Endodermal cell (in vitro differentiated cells): ENCODE measurements around the gene OTP. TPM values are rescaled to one million over a fixed set of nuclear protein-coding genes. Genes with fewer than 3 reads are reported as not detected.

ENCODE experiments used
- DNase-seq: peaks from one replicate; pipeline ENCODE4 v3.0.0-alpha.2; 2017
- H3K27ac ChIP-seq: 2 replicates; pipeline ENCODE4 v1.5.1; 2013; ENCODE audit warnings: mild to moderate bottlenecking, low read depth, low read length, moderate library complexity
- H3K27me3 ChIP-seq: 2 replicates; pipeline ENCODE4 v1.6.1; 2013; ENCODE audit warnings: mild to moderate bottlenecking, low read length, moderate library complexity; ENCODE audit not compliant: insufficient read depth, control insufficient read depth, poor library complexity, severe bottlenecking
- H3K36me3 ChIP-seq: 2 replicates; pipeline ENCODE4 v1.7.0; 2013; ENCODE audit warnings: mild to moderate bottlenecking, low read length, moderate library complexity; ENCODE audit not compliant: control insufficient read depth, insufficient read depth
- H3K4me1 ChIP-seq: one replicate; pipeline ENCODE4 v1.7.0; 2013; ENCODE audit warnings: low read length; ENCODE audit not compliant: control insufficient read depth, insufficient read depth
- H3K4me3 ChIP-seq: 2 replicates; pipeline ENCODE4 v1.5.1; 2013; ENCODE audit warnings: mild to moderate bottlenecking, low read length, moderate library complexity
- H3K9ac ChIP-seq: 2 replicates; pipeline ENCODE4 v1.6.1; 2013; ENCODE audit warnings: mild to moderate bottlenecking, low read length, moderate library complexity; ENCODE audit not compliant: poor library complexity, severe bottlenecking; ENCODE audit errors: extremely low read depth
- H3K9me3 ChIP-seq: 2 replicates; pipeline ENCODE4 v1.6.1; 2013; ENCODE audit warnings: mild to moderate bottlenecking, low read length, moderate library complexity; ENCODE audit not compliant: control insufficient read depth
- H3K27ac Mint-ChIP-seq: 2 replicates; pipeline ENCODE4 v1.8.0; 2020; ENCODE audit warnings: mixed read lengths
- H3K27me3 Mint-ChIP-seq: 2 replicates; pipeline ENCODE4 v1.8.0; 2021; ENCODE audit warnings: mild to moderate bottlenecking, mixed read lengths; ENCODE audit not compliant: insufficient read depth
- H3K36me3 Mint-ChIP-seq: 2 replicates; pipeline ENCODE4 v1.8.0; 2020; ENCODE audit warnings: low read depth, mixed read lengths
- H3K4me1 Mint-ChIP-seq: 2 replicates; pipeline ENCODE4 v1.8.0; 2020; ENCODE audit warnings: mixed read lengths
- H3K4me3 Mint-ChIP-seq: 2 replicates; pipeline ENCODE4 v1.8.0; 2020; ENCODE audit warnings: mild to moderate bottlenecking, moderate library complexity, mixed read lengths
- H3K9me3 Mint-ChIP-seq: 2 replicates; pipeline ENCODE4 v1.8.0; 2020; ENCODE audit warnings: mild to moderate bottlenecking, mixed read lengths
- CTCF ChIP-seq: fragments of 200-600 bp; sonication (generic); conservative IDR thresholded peaks from 2 replicates; pipeline ENCODE4 v1.5.0; 2021; ENCODE audit warnings: antibody characterized with exemption, mild to moderate bottlenecking
- WGBS, 2 experiments: methylation state at CpG; one replicate each; pipeline versions ENCODE4 v1.1.5 to v1.1.7; 2013; ENCODE audit warnings: missing lambda C conversion rate in 2 of 2, mixed read lengths in 1 of 2; ENCODE audit not compliant: insufficient coverage in 1 of 2, insufficient read length in 1 of 2; 5-methylcytosine and 5-hydroxymethylcytosine counted together
- total RNA-seq, 2 donors: library from RNA; stranded (reverse); fragmentation: NEBNext Ultra II Directional in 1 of 2; extraction: Animal tissue kit (Norgen Biotek cat#: 25700) in 1 of 2; gene quantifications; 2 replicates in 1 of 2; 3 replicates in 1 of 2; pipeline ENCODE4 v1.2.1, GENCODE V29; 2021

The OTP gene
- total RNA-seq, 2 donors from 2014 or later = not detected

GRCh38 chr5:77599679-77600078 lies 38.8 kb downstream of the OTP start:
- TF ChIP-seq CTCF = no peak
- H3K4me3 Mint-ChIP-seq = no peak overlapping the region
- H3K4me1 ChIP-seq = no peaks in the 10 kb centered on the region
- H3K9me3 ChIP-seq = no peaks in the 10 kb centered on the region
- DNase-seq = no peak
- H3K9ac ChIP-seq = no peak overlapping the region
- no peak overlapping the region for H3K27ac Mint-ChIP-seq
- no peaks in the 10 kb centered on the region for H3K9me3 Mint-ChIP-seq
- no peaks in the 10 kb centered on the region for H3K36me3 Mint-ChIP-seq
- no peaks in the 10 kb centered on the region for H3K4me1 Mint-ChIP-seq
- no peaks in the 10 kb centered on the region for H3K36me3 ChIP-seq
- peaks cover 10% of the 10 kb centered on the region for H3K27me3 ChIP-seq
- H3K27me3 Mint-ChIP-seq = peaks cover 39% of the 10 kb centered on the region
- H3K4me3 ChIP-seq = no peak overlapping the region
- 96 to 100% methylated on average over 2 of the region's 2 CpGs for WGBS, 2 experiments
- H3K27ac ChIP-seq = no peak overlapping the region

- H3K9me3 Mint-ChIP-seq = peaks cover 11% of the 10 kb centered on the region
- H3K27me3 Mint-ChIP-seq = peaks cover 3% of the 10 kb centered on the region
- H3K4me1 Mint-ChIP-seq = no peaks in the 10 kb centered on the region
- no peak overlapping the region for H3K4me3 ChIP-seq
- WGBS, 2 experiments = 77 to 85% methylated on average over 3 of the region's 3 CpGs
- H3K27ac Mint-ChIP-seq = no peak overlapping the region
- H3K9me3 ChIP-seq = peaks cover 12% of the 10 kb centered on the region
- H3K4me1 ChIP-seq = no peaks in the 10 kb centered on the region
- H3K9ac ChIP-seq = no peak overlapping the region
- TF ChIP-seq CTCF = no peak
- H3K27ac ChIP-seq = no peak overlapping the region
- no peaks in the 10 kb centered on the region for H3K36me3 ChIP-seq
- DNase-seq = no peak
- H3K27me3 ChIP-seq = no peaks in the 10 kb centered on the region
- H3K4me3 Mint-ChIP-seq = no peak overlapping the region
- H3K36me3 Mint-ChIP-seq = no peaks in the 10 kb centered on the region
Measured at GRCh38 chr5:77590347-77590746, 48.2 kb downstream of the OTP start.

GRCh38 chr5:77588175-77588574 lies 50.3 kb downstream of the OTP start:
- Histone ChIP-seq H3K36me3 (no peaks in the 10 kb centered on the region), H3K27me3 (no peaks in the 10 kb centered on the region), H3K4me1 (no peaks in the 10 kb centered on the region), H3K4me3 (no peak overlapping the region), H3K27ac (no peak overlapping the region), H3K9me3 (peaks cover 12% of the 10 kb centered on the region), H3K9ac (no peak overlapping the region)
- Mint-ChIP-seq H3K27ac (no peak overlapping the region), H3K27me3 (peaks cover 13% of the 10 kb centered on the region), H3K4me3 (no peak overlapping the region), H3K36me3 (no peaks in the 10 kb centered on the region), H3K9me3 (peaks cover 10% of the 10 kb centered on the region), H3K4me1 (no peaks in the 10 kb centered on the region)
- no peak for TF ChIP-seq CTCF
- no peak for DNase-seq
